ENCODE data around the gene TPI1. TPM values are rescaled to one million over a fixed set of nuclear protein-coding genes. Genes with fewer than 3 reads are reported as not detected.
"Not testable (repeated sequence)": the region's sequence is repeated elsewhere in the genome, so short reads cannot be mapped to it uniquely, and the experiment has no call there.

Gene TPI1
- total RNA-seq, 1 experiment from 2014 or later = 3,575 TPM

DNA sequence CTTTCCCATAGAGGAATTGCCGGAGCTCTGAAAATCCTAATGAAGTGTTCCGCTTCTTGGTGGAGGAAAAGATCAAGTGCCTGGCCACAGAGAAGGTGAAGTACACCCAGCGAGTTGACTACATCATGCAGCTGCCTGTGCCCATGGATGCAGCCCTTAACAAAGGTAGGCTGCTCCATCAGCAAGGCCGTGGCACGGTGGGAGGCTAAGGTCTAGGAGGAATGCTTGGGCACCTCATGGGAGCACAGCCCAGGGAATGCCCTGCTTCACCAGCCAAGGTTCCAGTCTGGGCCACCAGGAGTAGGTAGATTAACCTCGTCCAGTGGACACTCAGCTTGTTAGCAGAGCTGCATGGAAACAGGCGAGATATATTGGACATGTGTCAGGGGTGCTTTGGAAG, 6.4 kb upstream of the TPI1 start:
- no peak for DNase-seq (ENCODE audit: low read depth)
- in situ Hi-C loops (cut with HindIII; ENCODE audit: low pct_unique_long_range_greater_than_20kb, low sequenced_read_pairs) = no loop called here

DNA sequence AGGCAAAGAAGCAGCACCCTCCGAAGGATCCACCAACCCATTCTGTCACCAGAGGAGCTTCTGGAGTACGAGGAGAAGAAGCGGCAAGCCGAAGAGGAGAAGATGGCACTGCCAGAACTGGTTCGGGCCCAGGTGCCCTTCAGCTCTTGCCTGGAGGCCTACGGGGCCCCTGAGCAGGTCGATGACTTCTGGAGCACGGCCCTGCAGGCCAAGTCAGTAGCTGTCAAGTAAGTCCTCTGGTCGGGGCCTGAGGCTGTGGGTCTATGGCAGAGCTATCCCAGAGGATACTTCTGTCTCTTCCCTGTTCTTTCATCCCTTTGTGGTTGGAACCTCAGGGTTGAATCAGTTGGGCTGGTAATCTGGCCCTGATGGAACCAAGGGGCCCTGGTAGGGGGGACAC, 5.9 kb upstream of the TPI1 start:
- in situ Hi-C loops (cut with HindIII; ENCODE audit: low pct_unique_long_range_greater_than_20kb, low sequenced_read_pairs) = no loop called here
- DNase-seq (ENCODE audit: low read depth) = no peak

DNA sequence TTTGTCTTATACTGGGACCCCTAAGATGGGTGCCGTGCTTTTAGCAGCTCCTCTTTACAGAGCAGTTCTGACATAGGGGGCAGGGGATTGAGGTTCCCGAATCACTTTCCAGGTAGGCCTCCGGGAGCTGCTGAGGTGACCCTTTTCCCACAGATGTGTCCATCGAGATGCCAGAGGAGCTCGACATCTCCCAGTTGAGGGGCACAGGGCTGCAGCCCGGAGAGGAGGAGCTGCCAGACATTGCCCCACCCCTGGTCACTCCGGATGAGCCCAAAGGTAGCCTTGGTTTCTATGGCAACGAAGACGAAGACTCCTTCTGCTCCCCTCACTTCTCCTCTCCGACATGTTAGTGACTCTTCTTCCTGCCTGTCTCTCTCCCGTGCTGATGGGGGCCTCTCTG, 4.3 kb upstream of the TPI1 start:
- in situ Hi-C loops (cut with HindIII; ENCODE audit: low pct_unique_long_range_greater_than_20kb, low sequenced_read_pairs) = no loop called here

DNA sequence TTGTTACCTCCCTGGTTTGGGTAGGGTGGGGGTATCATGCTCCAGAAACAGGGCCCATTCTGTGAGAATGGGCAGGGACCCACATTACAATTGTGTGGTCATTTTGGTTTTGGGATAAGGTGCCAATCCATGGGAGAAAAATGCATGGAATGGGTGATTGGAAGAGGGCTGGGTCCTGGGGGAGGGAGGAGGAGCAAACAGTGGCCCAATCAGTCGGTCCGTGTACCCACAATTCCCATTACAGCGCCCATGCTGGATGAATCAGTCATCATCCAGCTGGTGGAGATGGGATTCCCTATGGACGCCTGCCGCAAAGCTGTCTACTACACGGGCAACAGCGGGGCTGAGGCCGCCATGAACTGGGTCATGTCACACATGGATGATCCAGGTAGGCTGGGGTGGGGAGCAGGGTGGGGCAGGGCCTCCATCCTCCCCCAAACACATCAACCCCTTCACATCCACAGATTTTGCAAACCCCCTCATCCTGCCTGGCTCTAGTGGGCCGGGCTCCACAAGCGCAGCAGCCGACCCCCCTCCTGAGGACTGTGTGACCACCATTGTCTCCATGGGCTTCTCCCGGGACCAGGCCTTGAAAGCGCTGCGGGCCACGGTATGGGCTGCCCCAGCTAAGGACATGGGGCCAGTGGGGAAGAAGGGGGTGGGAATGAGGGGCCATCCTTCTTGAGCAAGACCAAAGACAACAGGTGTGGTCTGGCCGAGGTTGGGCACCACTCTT, 3.6 kb upstream of the TPI1 start:
- in situ Hi-C loops (cut with HindIII; ENCODE audit: low pct_unique_long_range_greater_than_20kb, low sequenced_read_pairs) = no loop called here
- no peak for DNase-seq (ENCODE audit: low read depth)

More for the DNA sequence above, 4.3 kb upstream of the TPI1 start:
- no peak for DNase-seq (ENCODE audit: low read depth)

DNA sequence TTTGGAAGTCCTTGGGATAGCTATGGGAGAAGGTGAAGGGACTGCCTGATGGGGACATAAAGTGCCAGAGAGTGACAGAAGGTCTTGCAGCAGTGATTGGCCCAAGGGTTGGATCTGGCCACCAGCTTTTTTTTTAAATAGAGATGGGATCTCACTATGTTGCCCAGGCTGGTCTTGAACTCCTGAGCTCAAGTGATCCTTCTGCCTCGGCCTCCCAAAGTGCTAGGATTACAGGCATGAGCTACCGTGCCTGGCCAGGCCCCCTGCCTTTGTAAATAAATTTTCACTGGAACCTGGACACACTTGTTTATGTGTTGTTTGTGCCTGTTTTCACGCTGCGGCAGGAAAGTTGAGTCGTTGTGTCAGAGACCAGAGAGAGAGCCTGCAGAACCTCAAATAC, 2.0 kb upstream of the TPI1 start:
- in situ Hi-C loops (cut with HindIII; ENCODE audit: low pct_unique_long_range_greater_than_20kb, low sequenced_read_pairs); DNase-seq (ENCODE audit: low read depth): not testable (repeated sequence)

DNA sequence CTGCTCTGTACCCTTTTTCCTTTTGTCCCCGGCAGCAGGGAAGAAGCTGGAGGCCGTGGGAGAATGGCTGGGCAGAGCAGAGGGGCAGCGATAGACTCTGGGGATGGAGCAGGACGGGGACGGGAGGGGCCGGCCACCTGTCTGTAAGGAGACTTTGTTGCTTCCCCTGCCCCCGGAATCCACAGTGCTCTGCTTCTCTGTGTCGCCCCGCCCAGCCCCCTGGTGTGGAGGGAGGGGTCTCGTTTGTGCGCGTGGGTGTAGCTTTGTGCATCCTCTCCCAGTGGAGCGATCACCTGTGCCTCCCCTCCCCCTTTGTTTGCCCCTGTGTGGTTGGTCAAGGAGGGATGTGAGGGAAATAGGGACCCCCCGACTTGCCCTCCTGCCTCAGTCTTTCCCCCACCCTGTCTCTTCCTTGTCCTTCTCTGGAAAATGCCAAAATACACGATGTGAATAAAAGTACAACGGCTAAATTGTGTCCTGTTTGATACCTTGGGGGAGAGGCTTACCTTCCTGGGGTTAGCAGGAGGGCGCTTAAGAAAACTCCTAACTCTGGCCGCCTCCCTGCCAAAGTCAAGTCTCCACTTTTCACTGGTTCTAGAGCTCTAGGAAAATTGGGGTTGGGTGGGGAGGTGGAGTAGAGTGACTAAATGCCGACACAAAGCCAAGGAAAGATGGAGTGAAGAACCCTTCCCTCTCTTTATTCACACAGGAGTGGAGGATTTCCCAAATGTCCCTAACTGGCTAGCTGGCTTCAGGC, 990 bp upstream of the TPI1 start:
- DNase-seq (ENCODE audit: low read depth) = no peak
- in situ Hi-C loops (cut with HindIII; ENCODE audit: low pct_unique_long_range_greater_than_20kb, low sequenced_read_pairs) = no loop called here

DNA sequence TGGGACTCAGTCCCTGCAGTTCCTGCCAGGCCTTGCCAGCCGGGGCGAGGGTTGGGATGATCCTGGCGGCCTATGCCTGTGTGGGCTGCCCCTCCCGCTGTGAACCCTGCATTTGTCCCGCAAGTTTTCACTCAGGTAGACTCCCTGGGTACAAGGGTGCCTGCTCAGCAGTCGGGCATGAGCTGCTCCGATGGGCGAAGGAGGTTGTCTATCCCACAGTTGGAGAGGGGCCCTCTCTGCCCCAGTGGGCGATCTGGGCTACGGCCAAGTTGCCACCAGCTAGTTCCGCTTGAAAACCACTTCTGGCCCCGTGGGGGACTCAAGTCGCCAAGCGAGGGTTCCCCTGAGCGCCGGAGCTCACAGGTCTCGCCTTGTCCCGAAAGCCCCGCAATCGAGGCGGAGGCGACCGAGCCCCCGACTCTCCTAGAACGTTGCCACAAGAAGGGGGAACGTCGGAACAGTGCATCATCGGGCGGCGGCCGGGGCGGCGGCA, 365 bp upstream of the TPI1 start:
- peak; percentile 52 for DNase-seq (ENCODE audit: low read depth)
- in situ Hi-C loops (cut with HindIII; ENCODE audit: low pct_unique_long_range_greater_than_20kb, low sequenced_read_pairs) = no loop called here

DNA sequence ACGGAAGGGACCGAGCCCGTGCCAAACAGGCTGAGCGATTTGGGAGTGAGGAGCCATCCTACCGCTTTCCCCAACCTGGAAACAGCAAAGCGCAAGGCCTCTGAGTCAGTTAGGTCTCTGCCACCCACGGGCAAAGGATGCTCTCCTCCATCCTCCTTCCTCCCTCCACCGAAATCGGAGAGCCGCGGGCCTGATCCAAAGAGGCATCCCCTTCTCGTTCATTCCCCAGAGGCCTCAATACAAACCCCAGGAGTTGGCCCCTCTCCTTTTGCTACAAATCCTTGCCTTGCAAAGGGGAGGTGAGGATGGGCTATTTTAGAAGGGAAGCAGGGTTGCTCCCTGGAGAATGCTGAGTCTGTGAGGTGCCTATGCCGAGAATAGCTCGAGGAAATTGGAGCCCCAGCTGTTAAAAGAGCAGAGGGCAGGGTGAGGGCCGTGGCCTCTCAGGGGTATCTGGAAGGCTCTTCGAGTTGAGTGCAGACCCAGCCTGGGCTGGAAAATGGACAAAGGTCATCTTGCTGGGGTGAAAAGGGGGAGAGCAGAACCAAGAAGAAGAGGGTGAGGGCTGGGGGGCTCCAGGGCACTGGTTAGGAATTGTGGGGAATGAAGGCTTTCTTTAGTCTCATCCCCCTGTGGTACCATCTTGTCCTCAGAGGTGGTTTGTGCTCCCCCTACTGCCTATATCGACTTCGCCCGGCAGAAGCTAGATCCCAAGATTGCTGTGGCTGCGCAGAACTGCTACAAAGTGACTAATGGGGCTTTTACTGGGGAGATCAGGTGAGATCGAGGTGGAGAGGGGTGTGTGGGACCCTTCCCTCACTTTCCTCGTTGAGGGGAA, 1.1 kb downstream of the TPI1 start:
- peak; percentile 40 for DNase-seq (ENCODE audit: low read depth)
- in situ Hi-C loops (cut with HindIII; ENCODE audit: low pct_unique_long_range_greater_than_20kb, low sequenced_read_pairs) = no loop called here

DNA sequence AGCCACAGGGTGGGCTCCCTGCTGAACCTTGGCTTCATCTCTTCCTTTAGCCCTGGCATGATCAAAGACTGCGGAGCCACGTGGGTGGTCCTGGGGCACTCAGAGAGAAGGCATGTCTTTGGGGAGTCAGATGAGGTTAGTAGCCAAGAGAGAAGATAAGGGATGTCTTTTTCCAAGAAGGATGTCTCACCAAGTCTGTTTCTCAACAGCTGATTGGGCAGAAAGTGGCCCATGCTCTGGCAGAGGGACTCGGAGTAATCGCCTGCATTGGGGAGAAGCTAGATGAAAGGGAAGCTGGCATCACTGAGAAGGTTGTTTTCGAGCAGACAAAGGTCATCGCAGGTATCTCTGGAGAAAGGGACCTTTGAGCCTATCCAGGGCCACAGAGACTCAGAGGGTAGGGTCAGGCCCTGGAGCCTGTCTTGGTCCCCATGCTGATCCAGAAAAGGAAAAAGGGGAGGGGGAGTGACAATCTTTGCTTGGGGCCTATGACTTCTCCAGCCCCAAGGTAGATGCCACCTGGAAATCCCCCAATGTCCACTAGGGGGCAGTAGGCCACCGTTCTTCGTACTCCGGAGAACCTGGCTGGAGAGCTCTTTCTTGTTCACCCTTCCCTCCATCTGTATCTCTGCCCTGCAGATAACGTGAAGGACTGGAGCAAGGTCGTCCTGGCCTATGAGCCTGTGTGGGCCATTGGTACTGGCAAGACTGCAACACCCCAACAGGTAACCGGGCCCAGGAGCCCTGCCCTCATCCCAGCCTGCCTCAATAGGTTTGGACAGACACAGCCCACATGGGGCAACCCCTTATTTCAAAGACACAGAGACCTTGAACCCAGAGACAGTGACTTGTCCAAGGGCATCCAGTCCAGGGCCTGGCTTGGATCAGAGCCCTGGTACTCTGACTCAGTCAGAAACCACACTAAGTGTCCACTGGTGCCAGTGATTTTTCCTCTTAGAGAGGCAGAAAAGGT, 2.0 kb downstream of the TPI1 start:
- in situ Hi-C loops (cut with HindIII; ENCODE audit: low pct_unique_long_range_greater_than_20kb, low sequenced_read_pairs) = no loop called here
- peak; percentile 79 for DNase-seq (ENCODE audit: low read depth)

DNA sequence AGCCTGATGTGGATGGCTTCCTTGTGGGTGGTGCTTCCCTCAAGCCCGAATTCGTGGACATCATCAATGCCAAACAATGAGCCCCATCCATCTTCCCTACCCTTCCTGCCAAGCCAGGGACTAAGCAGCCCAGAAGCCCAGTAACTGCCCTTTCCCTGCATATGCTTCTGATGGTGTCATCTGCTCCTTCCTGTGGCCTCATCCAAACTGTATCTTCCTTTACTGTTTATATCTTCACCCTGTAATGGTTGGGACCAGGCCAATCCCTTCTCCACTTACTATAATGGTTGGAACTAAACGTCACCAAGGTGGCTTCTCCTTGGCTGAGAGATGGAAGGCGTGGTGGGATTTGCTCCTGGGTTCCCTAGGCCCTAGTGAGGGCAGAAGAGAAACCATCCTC, 3.0 kb downstream of the TPI1 start:
- in situ Hi-C loops (cut with HindIII; ENCODE audit: low pct_unique_long_range_greater_than_20kb, low sequenced_read_pairs); DNase-seq (ENCODE audit: low read depth): not testable (repeated sequence)

DNA sequence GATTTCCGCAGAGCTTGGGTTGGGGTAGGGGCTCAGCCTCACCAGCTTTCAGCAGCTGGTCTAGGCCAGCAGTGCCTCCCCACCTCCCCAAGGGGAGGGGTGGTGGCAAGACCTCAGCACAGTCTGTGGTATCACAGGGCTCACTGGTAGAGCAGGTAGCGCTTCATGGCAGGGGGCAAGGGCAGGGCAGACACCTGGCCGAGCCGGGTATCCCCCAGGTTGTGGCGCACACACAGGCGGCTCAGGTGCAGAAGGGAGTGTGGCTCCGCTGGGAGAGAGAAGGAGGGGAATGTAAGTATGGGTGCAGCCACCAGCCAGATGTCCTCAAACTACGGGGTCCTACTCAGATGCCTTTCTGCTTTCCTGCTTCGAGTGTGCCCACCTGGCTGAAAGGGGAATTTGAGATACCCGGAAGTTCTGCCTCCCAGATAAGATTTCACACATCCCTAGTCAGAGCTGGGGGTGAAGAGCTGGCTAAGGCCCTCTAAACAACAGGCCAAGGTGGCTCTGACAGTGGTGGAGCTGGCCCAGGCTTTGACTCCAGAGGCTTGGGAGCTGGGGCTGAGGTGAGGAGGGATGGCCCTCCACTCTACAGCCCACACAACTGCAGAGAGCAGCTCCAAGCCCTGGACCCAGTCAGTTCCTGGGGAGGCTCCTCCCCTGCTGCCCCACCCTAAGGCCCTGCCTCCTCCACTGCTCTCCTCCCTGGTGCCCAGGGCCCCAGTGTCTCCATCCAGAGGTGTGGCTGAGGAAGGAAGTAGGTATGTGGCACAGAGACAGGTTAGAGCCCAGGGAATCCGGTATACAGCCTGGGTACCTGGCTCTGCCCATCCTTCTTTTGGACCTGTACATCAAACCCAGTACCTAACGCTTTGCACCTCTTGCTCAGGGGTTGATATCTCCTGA, 4.0 kb downstream of the TPI1 start:
- in situ Hi-C loops (cut with HindIII; ENCODE audit: low pct_unique_long_range_greater_than_20kb, low sequenced_read_pairs) = no loop called here
- DNase-seq (ENCODE audit: low read depth) = peak; percentile 81

DNA sequence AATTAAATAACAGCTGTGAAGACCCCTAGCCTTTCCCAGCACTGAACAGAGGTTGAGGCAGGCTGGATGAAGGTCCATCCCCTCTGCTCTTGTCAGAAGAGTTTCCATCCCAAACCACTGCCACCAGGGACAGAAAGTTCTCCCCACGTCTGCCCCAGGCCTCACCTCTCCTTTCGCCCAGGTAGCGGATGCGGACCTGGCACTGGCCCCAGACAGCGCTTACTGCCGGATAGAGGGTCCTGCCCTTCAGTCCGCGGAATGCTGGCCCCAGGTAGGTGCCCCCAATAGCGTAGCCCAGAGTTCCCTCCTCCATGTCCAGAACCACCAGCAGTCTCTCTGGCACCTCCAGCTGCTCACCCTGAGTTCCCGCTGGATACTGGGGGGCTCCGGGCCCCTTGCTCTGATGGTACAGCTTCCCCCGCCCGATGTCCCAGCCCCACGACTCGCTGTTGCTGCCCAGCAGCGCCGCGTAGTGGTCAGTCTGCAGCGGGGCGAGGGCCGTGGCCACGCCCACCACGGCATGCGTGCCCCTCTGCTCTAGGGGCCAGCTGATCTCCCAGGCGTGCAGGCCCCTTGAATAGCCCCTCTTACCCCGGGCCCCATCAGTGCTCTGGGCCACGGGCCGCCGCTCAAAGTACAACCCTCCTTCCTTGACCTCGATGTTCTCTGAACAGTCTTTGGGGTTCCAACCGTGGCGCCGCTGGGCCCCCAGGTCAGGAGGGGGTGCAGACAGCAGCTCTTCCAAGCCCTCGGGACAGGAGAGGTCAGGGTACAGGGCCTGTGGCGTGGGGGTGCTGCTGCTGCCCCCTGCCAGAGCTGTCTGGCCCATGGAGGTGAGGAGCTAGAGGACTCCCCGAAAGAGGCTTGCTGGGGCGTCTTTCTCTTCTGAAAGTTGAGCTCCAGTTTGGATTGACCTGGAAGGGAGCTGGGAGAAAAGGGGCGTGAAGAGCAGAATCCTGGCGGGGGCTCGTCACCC, 5.0 kb downstream of the TPI1 start:
- DNase-seq (ENCODE audit: low read depth) = peak; percentile 83
- in situ Hi-C loops (cut with HindIII; ENCODE audit: low pct_unique_long_range_greater_than_20kb, low sequenced_read_pairs) = no loop called here

DNA sequence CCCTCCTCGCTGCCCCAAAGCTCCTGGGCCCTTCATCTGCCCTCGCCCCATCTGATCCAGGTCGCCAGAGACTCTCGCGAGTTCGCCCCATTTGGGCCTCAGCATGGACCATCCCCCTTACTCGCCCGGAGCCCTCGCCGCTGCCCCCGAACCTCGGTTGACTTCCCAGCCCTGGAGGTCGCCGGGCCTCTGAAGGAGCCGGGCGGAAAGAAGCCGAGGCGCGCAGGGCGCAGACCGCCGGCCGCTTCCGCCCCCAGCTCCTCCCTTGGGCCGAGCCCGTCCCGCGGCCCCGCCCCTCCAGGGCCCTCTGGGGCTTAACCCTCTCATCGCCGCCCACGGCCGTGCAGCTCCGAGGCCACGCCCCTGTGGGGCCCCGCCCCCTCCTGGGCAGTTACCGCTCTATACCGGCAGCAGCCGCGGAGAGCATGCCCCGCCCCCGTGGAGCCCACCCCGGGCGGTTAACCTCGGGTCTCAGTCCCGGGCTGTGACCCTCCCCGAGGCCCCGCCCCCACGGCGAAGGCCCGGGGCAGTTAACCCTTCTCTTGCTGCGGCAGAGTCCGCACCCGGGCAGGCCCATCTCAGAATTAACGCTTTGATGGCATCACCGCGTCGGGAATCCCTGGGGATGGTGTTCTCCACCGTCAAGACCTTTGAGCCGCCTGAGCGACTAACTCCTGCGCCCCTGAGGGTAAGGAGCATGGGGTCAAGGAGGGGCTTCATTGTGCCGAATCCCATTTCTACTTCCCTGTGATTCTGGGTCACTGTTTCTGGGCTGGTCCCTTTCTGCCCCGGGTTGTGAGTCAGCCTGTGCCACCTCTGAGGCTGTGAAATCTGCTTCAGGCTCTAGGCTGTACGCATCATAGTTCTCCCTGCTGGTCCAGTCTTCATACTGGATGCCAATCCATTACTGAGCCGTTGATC, 6.0 kb downstream of the TPI1 start, which contains the start of gene SPSB2:
TSS of gene SPSB2 (minus strand) at position 210 of the 921 bp plus-strand sequence. CDS start 402 bp downstream, outside the sequence.
- in situ Hi-C loops (cut with HindIII; ENCODE audit: low pct_unique_long_range_greater_than_20kb, low sequenced_read_pairs) = no loop called here
- DNase-seq (ENCODE audit: low read depth) = peak; percentile 96

DNA sequence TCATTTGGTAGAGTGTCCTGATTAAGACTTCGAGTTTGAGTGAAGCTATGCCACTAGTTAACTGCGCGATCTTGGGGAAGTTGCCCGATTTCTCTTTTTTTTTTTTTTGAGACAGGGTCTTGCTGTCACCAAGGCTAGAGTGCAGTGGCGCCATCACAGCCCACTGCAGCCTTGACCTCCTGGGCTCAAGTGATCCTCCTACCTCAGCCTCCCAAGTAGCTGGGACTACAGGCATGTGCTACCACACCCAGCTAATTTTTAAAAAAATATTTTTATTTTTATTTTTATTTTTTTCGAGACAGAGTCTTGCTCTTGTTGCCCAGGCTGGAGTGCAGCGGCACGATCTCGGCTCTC, 6.7 kb downstream of the TPI1 start:
- in situ Hi-C loops (cut with HindIII; ENCODE audit: low pct_unique_long_range_greater_than_20kb, low sequenced_read_pairs); DNase-seq (ENCODE audit: low read depth): not testable (repeated sequence)

DNA sequence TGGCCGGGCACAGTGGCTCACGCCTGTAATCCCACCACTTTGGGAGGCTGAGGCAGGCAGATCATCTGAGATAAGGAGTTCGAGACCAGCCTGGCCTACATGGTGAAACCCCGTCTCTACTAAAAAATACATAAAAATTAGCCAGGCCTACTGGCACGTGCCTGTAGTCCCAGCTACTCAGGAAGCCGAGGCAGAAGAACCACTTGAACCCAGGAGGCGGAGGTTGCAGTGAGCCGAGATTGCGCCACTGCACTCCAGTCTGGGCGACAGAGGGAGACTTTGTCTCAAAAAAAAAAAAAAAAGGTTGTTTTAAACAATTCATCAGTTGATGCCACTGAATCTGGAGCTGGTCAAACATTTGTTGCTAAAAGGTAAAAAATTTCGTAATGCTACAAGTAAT, 12.5 kb downstream of the TPI1 start:
- in situ Hi-C loops (cut with HindIII; ENCODE audit: low pct_unique_long_range_greater_than_20kb, low sequenced_read_pairs); DNase-seq (ENCODE audit: low read depth): not testable (repeated sequence)

Data from Caki2 (cell line).